GM21576 (cell line): ENCODE data around the gene PIF1.

Experiments used
- ATAC-seq: cut with Tn5 transposase; IDR thresholded peaks from one replicate; pipeline ENCODE4 v1.9.1; 2021; ENCODE audit warnings: mild to moderate bottlenecking, moderate library complexity; ENCODE audit not compliant: unreplicated experiment

The PIF1 gene

GRCh38 chr15:64775551-64776401 is 49.7 kb downstream of the PIF1 start, which contains the start of gene RBPMS2:
Gene RBPMS2, minus strand, starts transcription at chr15:64775589. Its CDS starts 270 bp downstream, at chr15:64775319.
- no peak for ATAC-seq

DNA sequence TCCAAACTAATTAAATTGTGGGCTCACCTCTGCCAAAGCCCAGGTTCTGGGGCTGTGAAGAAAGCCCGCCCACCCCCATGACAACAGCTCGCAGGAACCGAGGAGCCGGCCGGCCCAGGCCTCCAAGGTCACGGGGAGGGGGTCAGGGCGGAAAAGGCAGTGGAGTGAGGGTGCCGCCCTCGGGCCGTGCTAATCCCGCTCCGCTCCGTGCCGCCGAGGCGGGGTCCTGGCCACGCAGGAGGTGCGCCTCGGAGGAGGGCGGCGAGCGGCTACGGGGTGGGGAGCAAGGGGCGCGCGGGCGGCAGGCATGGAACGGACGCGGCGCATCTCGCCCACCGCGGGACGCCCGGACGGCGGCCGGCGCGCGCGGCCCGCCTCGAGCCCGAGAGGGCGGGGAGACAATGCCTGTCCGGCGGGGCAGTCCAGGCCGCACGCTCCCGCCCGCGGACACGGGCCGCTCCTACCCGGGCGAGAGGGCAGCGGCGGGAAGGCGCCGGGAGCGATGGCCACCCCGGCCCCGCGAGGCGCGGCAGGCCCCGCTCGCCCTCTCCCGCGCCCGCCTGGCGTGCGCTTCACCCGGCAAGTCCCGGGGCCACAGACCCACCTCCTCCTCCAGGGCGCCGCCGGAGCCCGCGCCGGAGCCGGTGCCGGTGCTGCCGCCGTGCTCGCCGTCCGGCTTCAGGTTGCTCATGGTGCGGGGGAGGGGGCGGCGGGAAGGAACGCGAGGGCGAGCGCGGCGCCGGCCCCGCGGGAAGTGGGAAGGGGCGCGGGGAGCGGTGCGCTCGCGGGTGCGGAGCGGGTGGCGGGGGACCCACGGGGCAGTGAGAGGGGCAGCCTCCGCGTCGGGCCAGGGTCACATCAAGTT is 50.6 kb downstream of the PIF1 start:
- ATAC-seq = no peak

- ATAC-seq = no peak
These were observed 51.3 kb downstream of the PIF1 start for GRCh38 chr15:64774037-64774628.

GRCh38 chr15:64773606-64774005 is 51.8 kb downstream of the PIF1 start:
- ATAC-seq = no peak

- no peak for ATAC-seq
These were observed 52.5 kb downstream of the PIF1 start for GRCh38 chr15:64772964-64773363.

DNA sequence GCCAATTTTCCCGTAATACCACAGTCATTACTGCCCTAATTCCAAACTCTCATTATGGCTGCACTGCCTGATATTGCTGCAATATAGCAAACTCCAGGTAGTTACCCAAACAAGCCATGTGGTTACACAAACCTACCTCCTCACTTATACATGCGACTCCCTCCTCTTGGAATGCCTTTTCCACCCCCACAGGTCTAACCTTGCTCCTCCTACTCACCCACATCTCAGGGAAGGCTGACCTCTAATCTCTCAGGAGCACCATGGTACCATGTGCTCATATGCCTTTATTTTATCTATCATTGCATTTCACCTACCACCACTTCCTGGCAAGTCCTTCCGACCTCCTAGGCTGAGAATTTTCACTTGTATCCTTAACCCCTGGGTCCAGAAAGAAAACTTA is 53.0 kb downstream of the PIF1 start:
- no peak for ATAC-seq

DNA sequence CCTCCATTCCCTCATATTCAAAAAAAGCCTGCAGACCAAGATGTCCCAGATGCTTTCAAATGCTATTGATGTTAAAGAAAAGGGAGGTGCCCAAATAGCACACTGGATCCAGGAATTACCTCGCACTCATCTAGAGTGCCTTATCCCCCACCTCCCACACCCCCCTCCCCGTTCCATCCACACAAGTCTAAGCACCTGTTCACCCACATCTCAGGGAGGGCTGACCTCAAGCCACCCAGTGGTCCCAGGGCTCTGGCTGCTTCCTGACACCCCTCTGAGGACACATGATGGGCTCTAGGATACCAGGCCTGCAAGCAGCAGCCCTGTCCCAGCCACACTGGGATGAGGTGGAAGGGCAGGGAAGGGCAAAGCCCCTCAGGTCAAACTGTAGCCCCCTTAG is 54.8 kb downstream of the PIF1 start:
- no peak for ATAC-seq

- ATAC-seq = no peak
These were observed 58.2 kb downstream of the PIF1 start for GRCh38 chr15:64767203-64767602.

- ATAC-seq = no peak
These were observed 59.4 kb downstream of the PIF1 start for GRCh38 chr15:64766058-64766457.
